GM20000 (cell line): ENCODE measurements around the gene ATP6V1A.

Experiments
- DNase-seq: peaks from one replicate; pipeline ENCODE4 v3.0.0; 2012; ENCODE audit warnings: low spot score
- CTCF ChIP-seq: IDR thresholded peaks from 2 replicates; pipeline ENCODE4 v1.5.1; 2012; ENCODE audit warnings: mild to moderate bottlenecking, control low read depth; ENCODE audit errors: extremely low read depth, missing control alignments

ATP6V1A gene

GRCh38 chr3:113746548-113747282 is at the start of gene ATP6V1A:
Gene ATP6V1A (plus strand): TSS chr3:113747035. CDS start chr3:113778754, 31,719 bp downstream.
- peak; percentile 82 for DNase-seq
- no peak for TF ChIP-seq CTCF

DNA sequence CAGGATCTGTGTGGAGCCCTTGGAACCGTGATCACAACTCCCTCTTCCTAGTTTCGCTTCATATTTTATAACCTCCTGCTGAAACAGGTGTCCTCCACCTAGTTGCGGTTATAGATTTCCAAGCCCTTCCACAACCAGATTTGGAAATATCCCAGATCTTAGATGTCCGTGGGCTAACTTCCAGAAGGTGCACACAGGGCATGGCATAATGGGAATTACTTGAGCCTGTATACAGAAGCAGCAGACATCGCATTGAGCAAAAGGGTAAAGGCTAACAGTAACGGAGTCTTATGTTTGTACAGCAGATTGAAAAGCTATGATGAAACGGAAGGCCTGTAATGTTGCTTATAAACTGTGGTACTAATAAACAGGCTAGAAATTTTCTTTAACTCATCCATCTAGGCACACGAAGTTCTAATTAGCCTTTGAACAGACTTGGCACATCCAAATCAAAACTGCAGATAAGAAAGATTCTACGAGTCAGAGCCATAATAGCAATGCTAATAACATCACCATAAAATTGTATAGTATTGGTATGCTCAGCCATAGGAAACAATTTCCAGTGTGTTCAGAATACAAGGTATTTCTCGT is 49.2 kb upstream of the ATP6V1A start:
- TF ChIP-seq CTCF, result no peak
- DNase-seq, result no peak

DNA sequence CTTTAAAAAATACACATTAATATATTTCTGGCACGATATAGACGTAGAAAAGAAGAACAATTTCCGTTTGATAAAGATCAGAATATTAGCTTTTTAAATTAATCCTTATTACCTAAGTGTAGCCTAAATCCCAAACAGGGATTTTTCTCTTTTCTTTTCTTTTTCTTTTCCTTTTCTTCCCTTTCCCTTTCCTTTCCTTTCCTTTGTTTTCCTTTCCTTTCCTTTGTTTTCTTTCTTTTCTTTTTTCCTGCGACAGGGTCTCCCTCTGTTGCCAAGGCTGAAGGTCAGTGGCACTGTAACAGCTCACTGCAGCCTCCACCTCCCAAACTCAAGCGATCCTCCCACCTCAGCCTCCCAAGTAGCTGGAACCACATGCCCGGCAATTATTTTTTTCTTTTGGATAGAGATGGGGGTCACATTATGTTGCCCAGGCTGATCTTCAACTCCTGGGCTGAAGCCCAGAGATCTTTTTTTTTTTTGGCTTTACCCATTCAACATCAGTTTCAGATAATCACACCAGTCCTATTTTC is 48.6 kb upstream of the ATP6V1A start:
- no peak for TF ChIP-seq CTCF
- no peak for DNase-seq

DNA sequence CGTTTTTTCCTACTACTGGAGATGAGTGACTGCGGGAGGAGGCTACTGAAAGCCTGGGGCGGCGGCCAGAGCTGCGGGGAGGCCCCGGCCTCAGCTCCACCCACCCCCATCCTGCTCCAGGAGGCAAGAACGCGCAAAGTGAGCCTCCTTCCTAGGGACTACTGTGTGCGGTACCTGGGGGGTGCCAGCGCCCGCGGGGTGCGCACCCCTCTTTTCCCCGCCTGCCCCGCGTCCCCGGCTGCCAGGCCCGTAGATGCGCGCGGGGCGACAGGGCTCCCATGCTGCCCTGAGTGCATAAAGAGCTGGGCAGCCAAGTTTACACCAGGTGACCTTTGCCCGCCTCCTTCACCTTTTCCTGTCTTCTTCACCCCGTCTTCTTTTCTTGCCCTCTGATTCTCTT is 47.9 kb upstream of the ATP6V1A start:
- peak; percentile 15 for DNase-seq
- TF ChIP-seq CTCF, result no peak

DNA sequence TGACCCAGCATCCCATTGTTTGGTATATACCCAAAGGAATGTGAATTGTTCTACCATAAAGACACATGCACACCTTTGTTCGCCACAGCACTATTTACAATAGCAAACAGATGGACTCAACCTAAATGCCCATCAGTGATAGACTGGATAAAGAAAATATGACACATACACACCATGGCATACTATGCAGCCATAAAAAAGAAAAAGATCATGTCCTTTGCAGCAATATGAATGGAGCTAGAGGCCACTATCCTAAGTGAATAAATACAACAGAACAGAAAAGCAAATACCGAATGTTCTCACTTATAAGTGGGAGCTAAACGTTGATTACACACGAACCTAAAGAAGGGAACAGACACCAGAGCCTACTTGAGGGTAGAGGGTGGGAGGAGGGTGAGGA is 39.0 kb upstream of the ATP6V1A start:
- TF ChIP-seq CTCF, result no peak
- DNase-seq, result no peak

DNA sequence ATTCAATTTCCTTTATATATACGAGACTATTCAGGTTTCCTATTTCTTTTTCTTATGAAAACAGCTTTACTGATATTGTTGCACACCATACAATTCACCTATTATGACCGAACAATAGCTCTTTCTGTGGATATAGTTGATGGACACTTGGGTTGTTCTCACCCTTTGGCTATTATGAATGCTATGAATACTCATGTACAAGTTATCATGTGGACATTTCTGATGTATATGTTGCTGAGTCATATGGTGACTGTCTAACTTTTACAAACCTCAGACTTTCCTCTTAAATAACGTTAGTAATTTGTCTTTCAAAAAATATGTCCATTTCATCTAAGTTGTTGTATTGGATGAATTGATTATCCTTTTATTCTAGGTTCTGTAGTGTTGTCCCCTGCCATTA is 34.7 kb upstream of the ATP6V1A start:
- DNase-seq, result no peak
- no peak for TF ChIP-seq CTCF

- no peak for DNase-seq
- TF ChIP-seq CTCF, result no peak
Observed at GRCh38 chr3:113714702-113715101, 32.1 kb upstream of the ATP6V1A start.
